WTC11 (cell line): ENCODE data around the gene CD59.

Source experiments
- PREB ChIP-seq: sonication (generic); formaldehyde crosslinking; IDR thresholded peaks from 2 replicates; pipeline ENCODE4 v1.8.1; 2022; ENCODE audit warnings: mild to moderate bottlenecking, missing genetic modification reagents, moderate library complexity, borderline replicate concordance
- TF ChIP-seq, protein P1 (sequence below): fragments of 200-600 bp; IDR thresholded peaks from 2 replicates; pipeline ENCODE4 v1.8.0; 2022; ENCODE audit warnings: antibody characterized with exemption
- TF ChIP-seq, protein P2 (sequence below): sonication (generic); formaldehyde crosslinking; IDR thresholded peaks from 2 replicates; pipeline ENCODE4 v1.8.0; 2022; ENCODE audit warnings: mild to moderate bottlenecking, missing genetic modification reagents

- TF ChIP-seq, protein P1, sequence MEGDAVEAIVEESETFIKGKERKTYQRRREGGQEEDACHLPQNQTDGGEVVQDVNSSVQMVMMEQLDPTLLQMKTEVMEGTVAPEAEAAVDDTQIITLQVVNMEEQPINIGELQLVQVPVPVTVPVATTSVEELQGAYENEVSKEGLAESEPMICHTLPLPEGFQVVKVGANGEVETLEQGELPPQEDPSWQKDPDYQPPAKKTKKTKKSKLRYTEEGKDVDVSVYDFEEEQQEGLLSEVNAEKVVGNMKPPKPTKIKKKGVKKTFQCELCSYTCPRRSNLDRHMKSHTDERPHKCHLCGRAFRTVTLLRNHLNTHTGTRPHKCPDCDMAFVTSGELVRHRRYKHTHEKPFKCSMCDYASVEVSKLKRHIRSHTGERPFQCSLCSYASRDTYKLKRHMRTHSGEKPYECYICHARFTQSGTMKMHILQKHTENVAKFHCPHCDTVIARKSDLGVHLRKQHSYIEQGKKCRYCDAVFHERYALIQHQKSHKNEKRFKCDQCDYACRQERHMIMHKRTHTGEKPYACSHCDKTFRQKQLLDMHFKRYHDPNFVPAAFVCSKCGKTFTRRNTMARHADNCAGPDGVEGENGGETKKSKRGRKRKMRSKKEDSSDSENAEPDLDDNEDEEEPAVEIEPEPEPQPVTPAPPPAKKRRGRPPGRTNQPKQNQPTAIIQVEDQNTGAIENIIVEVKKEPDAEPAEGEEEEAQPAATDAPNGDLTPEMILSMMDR: no peak
- no peak for TF ChIP-seq PREB (CRISPR knock-in tag)
- TF ChIP-seq, protein P2, sequence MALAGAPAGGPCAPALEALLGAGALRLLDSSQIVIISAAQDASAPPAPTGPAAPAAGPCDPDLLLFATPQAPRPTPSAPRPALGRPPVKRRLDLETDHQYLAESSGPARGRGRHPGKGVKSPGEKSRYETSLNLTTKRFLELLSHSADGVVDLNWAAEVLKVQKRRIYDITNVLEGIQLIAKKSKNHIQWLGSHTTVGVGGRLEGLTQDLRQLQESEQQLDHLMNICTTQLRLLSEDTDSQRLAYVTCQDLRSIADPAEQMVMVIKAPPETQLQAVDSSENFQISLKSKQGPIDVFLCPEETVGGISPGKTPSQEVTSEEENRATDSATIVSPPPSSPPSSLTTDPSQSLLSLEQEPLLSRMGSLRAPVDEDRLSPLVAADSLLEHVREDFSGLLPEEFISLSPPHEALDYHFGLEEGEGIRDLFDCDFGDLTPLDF (CRISPR knock-in tag): no peak
Observed at GRCh38 chr11:33706966-33707365, 29.3 kb downstream of the CD59 start.
